ENCODE measurements around the gene ABI2. TPM values are rescaled to one million over a fixed set of nuclear protein-coding genes. Genes with fewer than 3 reads are reported as not detected.

Gene ABI2
- total and polyA plus RNA-seq, 2 donors (not counting 1 experiment from before 2014, with no cell fraction given): 32.2 to 60.9 TPM

DNA sequence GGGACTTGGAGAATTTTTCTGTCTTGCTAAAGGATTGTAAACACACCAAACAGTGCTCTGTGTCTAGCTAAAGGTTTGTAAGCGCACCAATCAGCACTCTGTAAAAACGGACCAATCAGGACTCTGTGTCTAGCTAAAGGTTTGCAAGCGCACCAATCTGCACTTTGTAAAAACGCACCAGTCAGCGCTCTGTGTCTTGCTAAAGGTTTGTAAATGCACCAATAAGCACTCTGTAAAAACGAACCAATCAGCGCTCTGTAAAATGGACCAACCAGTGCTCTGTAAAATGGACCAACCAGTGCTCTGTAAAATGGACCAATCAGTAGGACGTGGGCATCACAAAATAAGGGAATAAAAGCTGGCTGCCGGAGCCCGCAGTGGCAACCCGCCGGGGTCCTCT lies 16.5 kb downstream of the ABI2 start:
- no peak overlapping the region for H3K4me3 ChIP-seq (replicated peaks in 1 of 4; ENCODE audit: control extremely low read depth in 1 of 4, insufficient read depth in 1 of 4, low read depth in 3 of 4, low read length in 4 of 4)
- DNase-seq (ENCODE audit: low read depth in 2 of 2): no peak
- H3K27ac ChIP-seq (ENCODE audit: insufficient read depth, low read length): no peak overlapping the region
- peaks cover 2% of the 10 kb centered on the region for H4K20me1 ChIP-seq (ENCODE audit: control insufficient read depth, extremely low read depth, insufficient read depth, low read length)
- H3K36me3 ChIP-seq (ENCODE audit: control insufficient read depth, insufficient read depth, low read length): no peaks in the 10 kb centered on the region
- H3K9me3 ChIP-seq (ENCODE audit: control insufficient read depth, insufficient read depth, low read depth, low read length): no peaks in the 10 kb centered on the region
- no peak overlapping the region for H2AFZ ChIP-seq (ENCODE audit: low read length)
- H3K4me2 ChIP-seq (ENCODE audit: extremely low read depth, insufficient read depth, low read length): no peak overlapping the region
- H3K9ac ChIP-seq (ENCODE audit: insufficient read depth, low read length): no peak overlapping the region
- peaks cover 50% of the 10 kb centered on the region for H3K79me2 ChIP-seq (ENCODE audit: control insufficient read depth, insufficient read depth, low read length)
- no peak for TF ChIP-seq EZH2 (IDR thresholded peaks at IDR 0.05; ENCODE audit: low read length, missing control alignments)
- TF ChIP-seq CTCF (conservative IDR thresholded peaks at IDR 0.05 in 1 of 2, IDR thresholded peaks at IDR 0.05 in 1 of 2; ENCODE audit: low read depth in 1 of 2, low read length in 2 of 2): no peak
- no peaks in the 10 kb centered on the region for H3K27me3 ChIP-seq (ENCODE audit: control insufficient read depth, insufficient read depth, low read length)
- H3K4me1 ChIP-seq (ENCODE audit: control insufficient read depth, extremely low read depth, insufficient read depth, low read length): peaks cover 10% of the 10 kb centered on the region

- H3K9ac ChIP-seq (ENCODE audit: insufficient read depth, low read length): no peak overlapping the region
- no peak overlapping the region for H3K27ac ChIP-seq (ENCODE audit: insufficient read depth, low read length)
- H3K4me2 ChIP-seq (ENCODE audit: extremely low read depth, insufficient read depth, low read length): no peak overlapping the region
- H3K79me2 ChIP-seq (ENCODE audit: control insufficient read depth, insufficient read depth, low read length): peaks cover 50% of the 10 kb centered on the region
- no peaks in the 10 kb centered on the region for H3K36me3 ChIP-seq (ENCODE audit: control insufficient read depth, insufficient read depth, low read length)
- H3K9me3 ChIP-seq (ENCODE audit: control insufficient read depth, insufficient read depth, low read depth, low read length): no peaks in the 10 kb centered on the region
- H3K27me3 ChIP-seq (ENCODE audit: control insufficient read depth, insufficient read depth, low read length): no peaks in the 10 kb centered on the region
- H3K4me1 ChIP-seq (ENCODE audit: control insufficient read depth, extremely low read depth, insufficient read depth, low read length): no peaks in the 10 kb centered on the region
- TF ChIP-seq EZH2 (IDR thresholded peaks at IDR 0.05; ENCODE audit: low read length, missing control alignments) (no peak), CTCF (conservative IDR thresholded peaks at IDR 0.05 in 1 of 2, IDR thresholded peaks at IDR 0.05 in 1 of 2; ENCODE audit: low read depth in 1 of 2, low read length in 2 of 2) (no peak)
- no peak overlapping the region for H3K4me3 ChIP-seq (replicated peaks in 1 of 4; ENCODE audit: control extremely low read depth in 1 of 4, insufficient read depth in 1 of 4, low read depth in 3 of 4, low read length in 4 of 4)
- H2AFZ ChIP-seq (ENCODE audit: low read length): no peak overlapping the region
- H4K20me1 ChIP-seq (ENCODE audit: control insufficient read depth, extremely low read depth, insufficient read depth, low read length): no peaks in the 10 kb centered on the region
- DNase-seq (ENCODE audit: low read depth in 2 of 2): no peak
Measured at GRCh38 chr2:203346612-203347011, 18.4 kb downstream of the ABI2 start.

- Histone ChIP-seq H3K79me2 (ENCODE audit: control insufficient read depth, insufficient read depth, low read length) (peaks cover 51% of the 10 kb centered on the region), H3K4me2 (ENCODE audit: extremely low read depth, insufficient read depth, low read length) (no peak overlapping the region), H4K20me1 (ENCODE audit: control insufficient read depth, extremely low read depth, insufficient read depth, low read length) (no peaks in the 10 kb centered on the region), H3K36me3 (ENCODE audit: control insufficient read depth, insufficient read depth, low read length) (no peaks in the 10 kb centered on the region), H2AFZ (ENCODE audit: low read length) (no peak overlapping the region), H3K9ac (ENCODE audit: insufficient read depth, low read length) (no peak overlapping the region), H3K27me3 (ENCODE audit: control insufficient read depth, insufficient read depth, low read length) (no peaks in the 10 kb centered on the region), H3K9me3 (ENCODE audit: control insufficient read depth, insufficient read depth, low read depth, low read length) (no peaks in the 10 kb centered on the region), H3K4me3 (replicated peaks in 1 of 4; ENCODE audit: control extremely low read depth in 1 of 4, insufficient read depth in 1 of 4, low read depth in 3 of 4, low read length in 4 of 4) (no peak overlapping the region), H3K27ac (ENCODE audit: insufficient read depth, low read length) (no peak overlapping the region), H3K4me1 (ENCODE audit: control insufficient read depth, extremely low read depth, insufficient read depth, low read length) (no peaks in the 10 kb centered on the region)
- DNase-seq (ENCODE audit: low read depth in 2 of 2): no peak
- TF ChIP-seq CTCF (conservative IDR thresholded peaks at IDR 0.05 in 1 of 2, IDR thresholded peaks at IDR 0.05 in 1 of 2; ENCODE audit: low read depth in 1 of 2, low read length in 2 of 2): no peak
- TF ChIP-seq EZH2 (IDR thresholded peaks at IDR 0.05; ENCODE audit: low read length, missing control alignments): no peak
Measured at GRCh38 chr2:203347375-203347774, 19.2 kb downstream of the ABI2 start.

All from fibroblast of lung (primary cell).